ENCODE results near the gene GLRX. TPM values are rescaled to one million over a fixed set of nuclear protein-coding genes. Genes with fewer than 3 reads are reported as not detected.

The GLRX gene
- total RNA-seq, 3 donors from 2014 or later = 10.1 to 16.3 (median 12.8) TPM

DNA sequence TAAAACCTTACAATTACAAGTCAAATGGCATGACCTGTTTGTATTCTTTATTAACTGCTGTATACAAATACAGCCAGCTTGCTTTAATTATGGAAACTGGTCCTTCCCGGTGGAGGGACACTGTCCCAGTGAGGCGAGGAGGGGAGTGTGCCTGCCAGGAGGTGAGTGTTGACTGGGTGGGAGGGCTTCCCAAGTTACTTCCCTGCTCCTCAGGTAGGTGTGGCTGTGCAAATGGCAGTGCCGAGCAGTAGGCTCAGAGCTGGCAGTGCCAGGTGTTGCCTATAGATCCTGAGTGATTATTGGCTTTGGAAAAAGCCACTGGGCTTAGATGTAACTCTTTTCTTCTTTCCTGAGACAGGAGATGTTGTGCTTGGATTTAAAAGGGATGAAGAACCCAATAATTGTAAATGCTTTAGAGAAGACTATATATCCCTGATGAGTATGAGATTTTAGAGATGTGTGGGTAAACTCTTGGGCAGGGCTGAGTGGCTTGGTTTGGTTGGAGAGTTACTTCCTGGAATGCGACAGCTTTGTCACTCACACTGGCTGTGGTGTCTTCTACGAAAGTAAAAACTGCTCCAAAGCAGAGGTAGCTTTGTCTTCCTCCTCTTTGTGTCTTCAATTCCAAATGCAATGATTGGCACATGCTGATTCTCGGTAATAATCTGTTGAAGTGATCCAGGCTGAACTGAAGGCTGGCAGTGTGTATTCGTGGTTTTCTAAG, 43.7 kb downstream of the GLRX start:
- DNase-seq = no peak
- no peak for ATAC-seq
- H3K4me1 Mint-ChIP-seq (ENCODE audit: low read depth) = peaks cover 4% of the 10 kb centered on the region
- H3K27me3 Mint-ChIP-seq (ENCODE audit: low read depth) = no peaks in the 10 kb centered on the region
- no peak overlapping the region for H3K4me3 Mint-ChIP-seq
- no peaks in the 10 kb centered on the region for H3K36me3 Mint-ChIP-seq (ENCODE audit: insufficient read depth)
- H3K9me3 Mint-ChIP-seq = no peaks in the 10 kb centered on the region

DNA sequence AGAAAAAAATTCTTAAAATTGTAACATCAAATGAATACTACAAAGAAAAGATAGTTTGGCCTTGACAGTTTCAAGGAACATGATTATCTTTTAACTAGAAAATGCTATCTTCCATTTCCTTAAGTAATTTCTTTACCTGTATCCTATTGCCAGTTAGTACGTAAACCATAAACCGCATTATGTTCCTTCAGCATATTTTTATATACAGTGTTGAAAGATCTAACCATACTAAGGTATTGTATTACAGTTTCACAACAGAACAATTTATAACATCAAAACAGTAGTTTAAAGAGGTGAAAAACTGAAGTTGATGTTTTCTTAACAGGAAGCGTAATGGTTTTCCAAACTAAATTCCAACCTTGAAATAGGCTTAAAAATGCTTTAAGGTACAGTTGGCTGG, 45.1 kb downstream of the GLRX start:
- no peaks in the 10 kb centered on the region for H3K9me3 Mint-ChIP-seq
- no peaks in the 10 kb centered on the region for H3K27me3 Mint-ChIP-seq (ENCODE audit: low read depth)
- H3K4me1 Mint-ChIP-seq (ENCODE audit: low read depth) = peaks cover 4% of the 10 kb centered on the region
- H3K4me3 Mint-ChIP-seq = no peak overlapping the region
- H3K36me3 Mint-ChIP-seq (ENCODE audit: insufficient read depth) = no peaks in the 10 kb centered on the region
- DNase-seq (no peak), ATAC-seq (no peak)

DNA sequence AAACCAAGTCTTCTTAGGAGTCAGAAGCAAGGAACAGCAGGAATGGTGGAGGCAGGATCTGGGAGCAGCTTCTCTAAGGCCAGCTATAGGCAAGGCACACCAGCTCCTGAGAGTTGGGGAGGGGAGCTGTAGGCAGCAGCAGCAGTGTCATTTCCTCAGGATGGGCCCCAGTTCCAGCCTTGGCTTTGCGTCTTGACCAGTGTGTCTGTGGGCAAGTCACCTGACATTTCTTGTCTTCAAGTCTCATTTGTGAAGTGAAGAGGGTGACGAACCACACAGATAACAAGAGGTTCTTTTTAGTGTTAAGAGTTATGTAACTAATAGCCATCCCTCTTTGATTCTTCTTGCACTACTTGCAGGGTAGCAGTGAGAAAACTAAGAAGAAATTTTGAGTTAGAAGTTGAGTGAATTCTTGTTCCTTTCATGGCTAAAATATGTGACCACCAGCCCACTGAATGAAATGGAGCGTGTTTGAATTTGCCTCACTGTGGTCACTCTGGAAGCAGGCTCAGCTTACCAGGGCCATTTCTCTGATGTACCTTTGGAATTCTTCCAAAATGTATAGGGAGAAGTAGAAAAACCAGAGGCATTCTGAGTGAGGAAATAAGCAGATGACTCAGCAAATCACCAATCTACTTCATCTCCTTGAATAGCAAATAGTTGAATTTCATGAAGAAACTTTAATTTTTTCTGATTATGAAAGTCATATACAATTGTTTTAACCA, 49.0 kb downstream of the GLRX start:
- Mint-ChIP-seq H3K27me3 (ENCODE audit: low read depth) (no peaks in the 10 kb centered on the region), H3K36me3 (ENCODE audit: insufficient read depth) (no peaks in the 10 kb centered on the region), H3K4me3 (no peak overlapping the region), H3K4me1 (ENCODE audit: low read depth) (no peaks in the 10 kb centered on the region), H3K9me3 (no peaks in the 10 kb centered on the region)
- no peak for DNase-seq
- no peak for ATAC-seq

DNA sequence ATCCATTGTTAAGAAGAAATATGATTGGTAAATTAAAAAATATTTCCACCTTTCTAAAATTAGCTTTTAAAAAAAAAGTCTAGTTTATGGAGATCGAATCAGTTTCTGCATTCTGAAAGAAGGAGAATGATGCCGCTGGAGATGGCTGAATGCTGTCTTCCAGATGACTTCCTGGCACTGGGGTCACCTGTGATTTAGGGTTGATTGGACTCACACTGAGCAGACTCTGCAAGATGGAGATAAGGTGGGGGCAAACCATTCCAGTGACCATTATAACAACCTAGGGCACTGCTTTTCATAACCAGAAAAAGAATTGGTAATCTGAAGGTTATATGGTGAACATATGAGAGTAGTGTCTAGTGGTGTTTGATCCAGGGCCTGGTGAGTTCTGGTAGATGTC, 50.6 kb downstream of the GLRX start:
- ATAC-seq = no peak

DNA sequence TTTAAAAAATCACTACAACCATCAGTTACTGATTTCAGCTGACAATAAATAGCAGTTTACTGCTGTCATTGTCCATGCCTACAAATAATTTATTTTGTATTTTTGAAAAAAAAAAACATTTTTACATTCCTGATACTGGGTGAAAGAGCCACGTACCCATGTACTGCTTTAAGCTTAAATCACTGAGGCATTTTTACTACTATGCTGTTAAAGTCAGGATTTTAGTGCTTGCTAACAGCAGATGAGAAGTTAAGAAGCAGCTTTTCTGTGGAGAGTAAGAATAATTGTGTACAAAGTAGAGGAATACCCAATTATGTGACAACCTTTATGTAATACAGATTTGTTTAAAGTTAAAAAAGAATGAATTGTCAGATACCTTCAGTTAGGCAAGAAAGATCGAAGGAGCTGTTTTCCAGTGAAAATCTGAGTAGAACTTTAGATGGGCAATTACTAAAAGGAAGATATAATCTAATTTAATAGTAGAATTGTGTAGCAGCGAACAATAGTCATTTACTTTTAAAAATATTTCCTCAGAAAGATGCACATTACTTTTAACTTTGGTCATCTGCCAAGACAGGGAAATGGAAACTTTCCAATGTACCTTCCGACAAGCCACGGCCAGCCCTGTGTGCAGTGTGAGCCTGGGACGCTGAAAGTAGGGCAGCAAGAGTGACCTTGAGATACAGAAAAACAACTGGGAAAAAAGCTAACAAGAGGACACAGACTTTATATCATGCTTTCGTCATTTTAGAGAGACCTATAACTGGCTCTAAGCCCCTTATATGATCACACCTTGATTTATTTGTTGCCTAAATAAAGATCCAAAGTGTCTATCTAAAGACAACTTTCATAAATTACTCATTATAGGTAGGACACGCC, 51.5 kb downstream of the GLRX start:
- Mint-ChIP-seq H3K4me1 (ENCODE audit: low read depth) (no peaks in the 10 kb centered on the region), H3K36me3 (ENCODE audit: insufficient read depth) (no peaks in the 10 kb centered on the region), H3K27me3 (ENCODE audit: low read depth) (no peaks in the 10 kb centered on the region), H3K9me3 (no peaks in the 10 kb centered on the region), H3K4me3 (no peak overlapping the region)
- DNase-seq = no peak
- ATAC-seq = no peak

More for the DNA sequence above, 50.6 kb downstream of the GLRX start:
- Mint-ChIP-seq H3K27me3 (ENCODE audit: low read depth) (no peaks in the 10 kb centered on the region), H3K4me1 (ENCODE audit: low read depth) (no peaks in the 10 kb centered on the region), H3K9me3 (no peaks in the 10 kb centered on the region), H3K36me3 (ENCODE audit: insufficient read depth) (no peaks in the 10 kb centered on the region), H3K4me3 (no peak overlapping the region)
- no peak for DNase-seq

DNA sequence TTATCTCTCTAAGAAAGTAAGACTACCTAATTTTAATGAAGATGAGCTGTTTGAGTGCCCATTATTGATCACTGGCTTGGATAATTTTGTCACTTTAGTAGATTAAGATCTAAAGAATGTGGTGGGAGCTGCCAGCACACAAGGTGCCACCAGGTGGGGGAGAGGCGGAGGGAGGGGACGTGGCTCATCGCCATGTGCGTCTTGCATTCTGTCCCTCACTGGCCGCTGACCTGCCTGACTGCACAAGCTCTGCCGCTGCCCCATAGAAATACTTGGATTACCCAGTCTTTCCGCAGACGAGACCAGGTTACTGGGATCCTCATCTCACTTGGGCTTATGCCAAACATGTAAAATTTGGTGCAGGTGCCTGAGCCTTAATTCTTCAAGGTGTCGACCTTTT, 53.8 kb downstream of the GLRX start:
- Mint-ChIP-seq H3K36me3 (ENCODE audit: insufficient read depth) (no peaks in the 10 kb centered on the region), H3K4me3 (no peak overlapping the region), H3K4me1 (ENCODE audit: low read depth) (no peaks in the 10 kb centered on the region), H3K27me3 (ENCODE audit: low read depth) (no peaks in the 10 kb centered on the region), H3K9me3 (no peaks in the 10 kb centered on the region)
- ATAC-seq = no peak
- no peak for DNase-seq

DNA sequence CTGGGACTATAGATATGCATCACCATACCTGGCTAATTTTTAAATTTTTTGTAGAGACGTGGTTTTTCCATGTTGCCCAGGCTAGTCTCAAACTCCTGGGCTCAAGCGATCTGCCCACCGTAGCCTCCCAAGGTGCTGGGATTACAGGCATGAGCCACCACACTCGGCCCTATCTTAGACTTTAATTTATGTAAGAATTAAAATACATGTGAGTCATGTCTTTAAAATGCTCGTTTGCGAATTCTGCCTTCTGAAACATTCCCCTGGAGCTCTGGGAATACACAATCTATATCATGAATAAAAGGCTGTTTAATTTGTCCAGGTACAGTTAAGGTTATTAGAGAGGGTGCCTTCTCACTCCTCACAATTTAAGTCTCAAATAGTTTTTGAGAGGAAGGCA, 58.6 kb downstream of the GLRX start:
- Mint-ChIP-seq H3K36me3 (ENCODE audit: insufficient read depth) (no peaks in the 10 kb centered on the region), H3K4me3 (no peak overlapping the region), H3K27me3 (ENCODE audit: low read depth) (no peaks in the 10 kb centered on the region), H3K9me3 (no peaks in the 10 kb centered on the region), H3K4me1 (ENCODE audit: low read depth) (peaks cover 37% of the 10 kb centered on the region)
- ATAC-seq = no peak
- no peak for DNase-seq

Other genes with a start within 250 kb of the GLRX start
- under 1 TPM; 0.53 to 0.57 (median 0.55) TPM for gene GPR150, start 202.6 kb downstream of the GLRX start, total RNA-seq
- 1 to 10 TPM; 3.2 to 5.4 (median 5.1) TPM for gene RFESD, start 175.9 kb downstream of the GLRX start, total RNA-seq
- gene SPATA9, start 139.7 kb downstream of the GLRX start, total RNA-seq = not detected
- gene RHOBTB3, start 91.4 kb downstream of the GLRX start, total RNA-seq = 1 to 10 TPM; 2.2 to 5.0 (median 3.9) TPM
- 100 to 1,000 TPM in 1 of 3 donors, 10 to 100 TPM in 2; 69.7 to 103 (median 87.0) TPM for gene ELL2, start 139.1 kb upstream of the GLRX start, total RNA-seq

Data from activated T-cell treated with anti-CD3 and anti-CD28 coated beads, Interleukin-2, amount 50 U/mL, for 4 hours (primary cell).